Osteoblast (primary cell): ENCODE data around the gene ADAMTS20. TPM values are rescaled to one million over a fixed set of nuclear protein-coding genes. Genes with fewer than 3 reads are reported as not detected.

Source experiments
- DNase-seq: peaks from one replicate; pipeline ENCODE4 v3.0.0; 2011; ENCODE audit warnings: low spot score, mixed read lengths; ENCODE audit not compliant: insufficient read length; ENCODE audit errors: missing footprints
- H2AFZ ChIP-seq: 2 replicates; pipeline ENCODE4 v1.6.0; 2011; ENCODE audit warnings: mild to moderate bottlenecking, low read length
- H3K27ac ChIP-seq: 2 replicates; pipeline ENCODE4 v1.5.1; 2011; ENCODE audit warnings: mild to moderate bottlenecking, low read depth, low read length, moderate library complexity
- H3K27me3 ChIP-seq: 2 replicates; pipeline ENCODE4 v1.6.0; 2012; ENCODE audit warnings: mild to moderate bottlenecking, control low read depth, inconsistent platforms, low read length, moderate library complexity; ENCODE audit not compliant: insufficient read depth
- H3K36me3 ChIP-seq: 2 replicates; pipeline ENCODE4 v1.5.1; 2011; ENCODE audit warnings: mild to moderate bottlenecking, low read length, control low read depth, moderate library complexity; ENCODE audit not compliant: insufficient read depth
- H3K4me1 ChIP-seq: 2 replicates; pipeline ENCODE4 v1.5.1; 2011; ENCODE audit warnings: mild to moderate bottlenecking, low read length, control low read depth, moderate library complexity; ENCODE audit not compliant: insufficient read depth
- H3K4me2 ChIP-seq: 2 replicates; pipeline ENCODE4 v1.6.0; 2011; ENCODE audit warnings: mild to moderate bottlenecking, low read length; ENCODE audit not compliant: insufficient read depth
- H3K4me3 ChIP-seq: fragments of 200-600 bp; sonication (generic); 3 replicates; pipeline ENCODE4 v1.5.1; 2012; ENCODE audit warnings: mild to moderate bottlenecking, low read length, inconsistent platforms; ENCODE audit not compliant: insufficient read depth
- H3K79me2 ChIP-seq: 2 replicates; pipeline ENCODE4 v1.6.0; 2012; ENCODE audit warnings: mild to moderate bottlenecking, low read length, control low read depth, inconsistent platforms; ENCODE audit not compliant: insufficient read depth
- H3K9me3 ChIP-seq: 2 replicates; pipeline ENCODE4 v1.5.1; 2011; ENCODE audit warnings: low read depth, low read length, control low read depth
- H4K20me1 ChIP-seq: 2 replicates; pipeline ENCODE4 v1.6.0; 2012; ENCODE audit warnings: mild to moderate bottlenecking, low read length, control low read depth; ENCODE audit not compliant: insufficient read depth
- CTCF ChIP-seq: IDR thresholded peaks from 2 replicates; pipeline ENCODE4 v1.5.1; 2011; ENCODE audit warnings: mild to moderate bottlenecking, low read depth, low read length, moderate library complexity; ENCODE audit errors: extremely low read depth
- total RNA-seq: library from RNA; depleted of rRNA; stranded (reverse); fragments of >200 nt; gene quantifications from 2 replicates; pipeline ENCODE4 v1.2.3, GENCODE V29; 2012

The ADAMTS20 gene
- total RNA-seq, 1 donor = not detected

GRCh38 chr12:43493261-43493797, 58.7 kb downstream of the ADAMTS20 start:
- H3K9me3 ChIP-seq = no peaks in the 10 kb centered on the region
- no peaks in the 10 kb centered on the region for H3K79me2 ChIP-seq
- DNase-seq = no peak
- TF ChIP-seq CTCF = no peak
- no peak overlapping the region for H3K4me2 ChIP-seq
- H3K27ac ChIP-seq = no peak overlapping the region
- H4K20me1 ChIP-seq = no peaks in the 10 kb centered on the region
- no peaks in the 10 kb centered on the region for H3K4me1 ChIP-seq
- H2AFZ ChIP-seq = no peak overlapping the region
- H3K4me3 ChIP-seq = no peak overlapping the region
- H3K27me3 ChIP-seq = no peaks in the 10 kb centered on the region
- H3K36me3 ChIP-seq = no peaks in the 10 kb centered on the region

GRCh38 chr12:43482311-43483085, 69.5 kb downstream of the ADAMTS20 start:
- H3K27me3 ChIP-seq = no peaks in the 10 kb centered on the region
- no peaks in the 10 kb centered on the region for H3K36me3 ChIP-seq
- no peaks in the 10 kb centered on the region for H4K20me1 ChIP-seq
- no peak overlapping the region for H3K4me3 ChIP-seq
- no peak overlapping the region for H3K27ac ChIP-seq
- no peaks in the 10 kb centered on the region for H3K9me3 ChIP-seq
- no peak for DNase-seq
- H3K79me2 ChIP-seq = no peaks in the 10 kb centered on the region
- H2AFZ ChIP-seq = no peak overlapping the region
- H3K4me2 ChIP-seq = no peak overlapping the region
- TF ChIP-seq CTCF = no peak
- no peaks in the 10 kb centered on the region for H3K4me1 ChIP-seq

GRCh38 chr12:43480591-43480990, 71.4 kb downstream of the ADAMTS20 start:
- Histone ChIP-seq H3K79me2 (no peaks in the 10 kb centered on the region), H3K36me3 (no peaks in the 10 kb centered on the region), H3K27me3 (no peaks in the 10 kb centered on the region), H3K4me1 (no peaks in the 10 kb centered on the region), H3K27ac (no peak overlapping the region), H2AFZ (no peak overlapping the region), H3K4me3 (no peak overlapping the region), H3K4me2 (no peak overlapping the region), H4K20me1 (no peaks in the 10 kb centered on the region), H3K9me3 (no peaks in the 10 kb centered on the region)
- no peak for TF ChIP-seq CTCF
- no peak for DNase-seq

- Histone ChIP-seq H2AFZ (no peak overlapping the region), H3K4me1 (no peaks in the 10 kb centered on the region), H3K27me3 (no peaks in the 10 kb centered on the region), H3K9me3 (no peaks in the 10 kb centered on the region), H3K79me2 (no peaks in the 10 kb centered on the region), H3K27ac (no peak overlapping the region), H3K4me3 (no peak overlapping the region), H3K4me2 (no peak overlapping the region), H3K36me3 (no peaks in the 10 kb centered on the region), H4K20me1 (no peaks in the 10 kb centered on the region)
- no peak for TF ChIP-seq CTCF
- DNase-seq = peak; percentile 15
These were observed 89.3 kb downstream of the ADAMTS20 start for GRCh38 chr12:43462741-43463140.
